Measurements from ENCODE around the gene TRDMT1. TPM values are rescaled to one million over a fixed set of nuclear protein-coding genes. Genes with fewer than 3 reads are reported as not detected.
A peak's percentile ranks its signal among the peaks of the same experiment; 100 is the strongest.

Gene TRDMT1
- total RNA-seq, 1 donor from 2014 or later = 14.3 TPM

- Mint-ChIP-seq H3K9me3 (ENCODE audit: low read depth) (no peaks in the 10 kb centered on the region), H3K4me1 (ENCODE audit: low read depth) (peaks cover 9% of the 10 kb centered on the region), H3K36me3 (ENCODE audit: insufficient read depth) (peaks cover 11% of the 10 kb centered on the region), H3K4me3 (ENCODE audit: low read depth) (no peak overlapping the region), H3K27me3 (peaks cover 4% of the 10 kb centered on the region), H3K27ac (no peak overlapping the region)
- no peak for DNase-seq (ENCODE audit: low spot score, unreplicated experiment)
- TF ChIP-seq CTCF (IDR thresholded peaks at IDR 0.05; ENCODE audit: unreplicated experiment) = no peak
Measured at GRCh38 chr10:17235136-17235535, 33.7 kb upstream of the TRDMT1 start.

- Mint-ChIP-seq H3K4me1 (ENCODE audit: low read depth) (peaks cover 11% of the 10 kb centered on the region), H3K4me3 (ENCODE audit: low read depth) (no peak overlapping the region), H3K27me3 (peaks cover 7% of the 10 kb centered on the region), H3K36me3 (ENCODE audit: insufficient read depth) (peaks cover 11% of the 10 kb centered on the region), H3K27ac (no peak overlapping the region), H3K9me3 (ENCODE audit: low read depth) (no peaks in the 10 kb centered on the region)
- TF ChIP-seq CTCF (IDR thresholded peaks at IDR 0.05; ENCODE audit: unreplicated experiment) = no peak
- no peak for DNase-seq (ENCODE audit: low spot score, unreplicated experiment)
Measured at GRCh38 chr10:17234431-17234945, 33.0 kb upstream of the TRDMT1 start.

- Mint-ChIP-seq H3K4me3 (ENCODE audit: low read depth) (no peak overlapping the region), H3K36me3 (ENCODE audit: insufficient read depth) (peaks cover 11% of the 10 kb centered on the region)
- TF ChIP-seq CTCF (IDR thresholded peaks at IDR 0.05; ENCODE audit: unreplicated experiment) = no peak
Measured at GRCh38 chr10:17233286-17233991, 32.0 kb upstream of the TRDMT1 start.

GRCh38 chr10:17232276-17232960, 30.9 kb upstream of the TRDMT1 start:
- H3K27me3 Mint-ChIP-seq = peaks cover 24% of the 10 kb centered on the region
- no peak overlapping the region for H3K27ac Mint-ChIP-seq
- H3K4me3 Mint-ChIP-seq (ENCODE audit: low read depth) = no peak overlapping the region
- H3K36me3 Mint-ChIP-seq (ENCODE audit: insufficient read depth) = peaks cover 11% of the 10 kb centered on the region
- no peak for DNase-seq (ENCODE audit: low spot score, unreplicated experiment)
- H3K4me1 Mint-ChIP-seq (ENCODE audit: low read depth) = peaks cover 15% of the 10 kb centered on the region
- no peaks in the 10 kb centered on the region for H3K9me3 Mint-ChIP-seq (ENCODE audit: low read depth)
- TF ChIP-seq CTCF (IDR thresholded peaks at IDR 0.05; ENCODE audit: unreplicated experiment) = no peak

More at GRCh38 chr10:17233286-17233991, 32.0 kb upstream of the TRDMT1 start:
- no peak for DNase-seq (ENCODE audit: low spot score, unreplicated experiment)
- Mint-ChIP-seq H3K27ac (no peak overlapping the region), H3K27me3 (peaks cover 14% of the 10 kb centered on the region), H3K4me1 (ENCODE audit: low read depth) (peaks cover 11% of the 10 kb centered on the region), H3K9me3 (ENCODE audit: low read depth) (no peaks in the 10 kb centered on the region)

GRCh38 chr10:17231788-17232187, 30.3 kb upstream of the TRDMT1 start:
- Mint-ChIP-seq H3K4me3 (ENCODE audit: low read depth) (peak overlapping the region; percentile 85), H3K36me3 (ENCODE audit: insufficient read depth) (peaks cover 11% of the 10 kb centered on the region), H3K4me1 (ENCODE audit: low read depth) (peaks cover 15% of the 10 kb centered on the region), H3K27me3 (peaks cover 31% of the 10 kb centered on the region), H3K27ac (no peak overlapping the region), H3K9me3 (ENCODE audit: low read depth) (no peaks in the 10 kb centered on the region)
- no peak for TF ChIP-seq CTCF (IDR thresholded peaks at IDR 0.05; ENCODE audit: unreplicated experiment)
- no peak for DNase-seq (ENCODE audit: low spot score, unreplicated experiment)

Data from progenitor cell of endocrine pancreas (in vitro differentiated cells).